Transverse colon (tissue), 3 donors: Measurements from ENCODE around the gene HEYL.

Source experiments
- CTCF ChIP-seq, 5 experiments: fragments of 200-600 bp in 3 of 5; fragments of 450-650 bp in 2 of 5; sonication (generic) in 3 of 5; IDR thresholded peaks; 1 replicate in 2 of 5; 2 replicates in 3 of 5; pipeline ENCODE4 v1.5.1; 2016 to 2017; ENCODE audit warnings: antibody characterized with exemption in 5 of 5, inconsistent platforms in 3 of 5, mild to moderate bottlenecking in 2 of 5, moderate library complexity in 1 of 5
- POLR2A ChIP-seq: fragments of 450-650 bp; IDR thresholded peaks from one replicate; pipeline ENCODE4 v1.6.1; 2016; ENCODE audit warnings: antibody characterized with exemption, mild to moderate bottlenecking, moderate library complexity

- TF ChIP-seq CTCF (IDR thresholded peaks at IDR 0.05) = no peak
- no peak for TF ChIP-seq POLR2A
These were observed 49.8 kb upstream of the HEYL start for GRCh38 chr1:39689214-39689613.
